Upper lobe of left lung (tissue), 6 donors: Measurements from ENCODE around the gene SAAL1. TPM values are rescaled to one million over a fixed set of nuclear protein-coding genes. Genes with fewer than 3 reads are reported as not detected.

Experiments
- ATAC-seq, 2 donors: fragments of 200-7000 bp; cut with Tn5 transposase; one replicate each; pipeline ENCODE4 v1.9.1; 2022; ENCODE audit warnings: mild to moderate bottlenecking in 2 of 2, moderate library complexity in 2 of 2; ENCODE audit not compliant: low FRiP score in 2 of 2
- DNase-seq, 2 donors: peaks; one replicate each; pipeline ENCODE4 v3.0.0-alpha.2; 2019 to 2020
- H3K27ac ChIP-seq, 4 donors: fragments of 200-600 bp; sonication (generic); one replicate each; pipeline ENCODE4 v1.5.1; 2016 to 2019
- H3K27me3 ChIP-seq, 4 donors: fragments of 200-600 bp; sonication (generic); one replicate each; pipeline ENCODE4 v1.5.1; 2017 to 2019
- H3K36me3 ChIP-seq, 4 donors: fragments of 200-600 bp; sonication (generic); one replicate each; pipeline ENCODE4 v1.5.1; 2016 to 2019
- H3K4me1 ChIP-seq, 4 donors: fragments of 200-600 bp; sonication (generic); one replicate each; pipeline ENCODE4 v1.5.1; 2018 to 2019
- H3K4me3 ChIP-seq, 4 donors: fragments of 200-600 bp; sonication (generic); one replicate each; pipeline ENCODE4 v1.5.1; 2017 to 2019; ENCODE audit warnings: mild to moderate bottlenecking in 2 of 4, moderate library complexity in 1 of 4
- H3K9me3 ChIP-seq, 4 donors: fragments of 200-600 bp; sonication (generic); one replicate each; pipeline ENCODE4 v1.5.1; 2018 to 2019
- EP300 ChIP-seq, 4 donors: sonication (generic); formaldehyde crosslinking; IDR thresholded peaks; one replicate each; pipeline ENCODE4 v1.5.1; 2017; ENCODE audit warnings: antibody characterized with exemption in 4 of 4, control low read depth in 2 of 4
- POLR2A ChIP-seq, 4 donors: fragments of 450-650 bp; IDR thresholded peaks; one replicate each; pipeline ENCODE4 v1.5.1; 2016 to 2017; ENCODE audit warnings: antibody characterized with exemption in 4 of 4, mild to moderate bottlenecking in 2 of 4
- POLR2AphosphoS5 ChIP-seq, 2 donors: sonication (generic); formaldehyde crosslinking; IDR thresholded peaks; one replicate each; pipeline ENCODE4 v1.5.1; 2017; ENCODE audit warnings: antibody characterized with exemption in 2 of 2
- WGBS, 2 donors: methylation state at CpG; one replicate each; pipeline ENCODE4 v1.1.5; 2017 to 2018; 5-methylcytosine and 5-hydroxymethylcytosine counted together
- total RNA-seq, 6 donors: library from RNA; depleted of rRNA in 4 of 6; stranded (reverse); fragments of >200 nt in 4 of 6; gene quantifications; one replicate each; pipeline versions ENCODE4 v1.1.0 to v1.2.1, GENCODE V29; 2016 to 2021
- TF ChIP-seq, protein P1 (sequence below), 6 experiments: fragments of 450-650 bp in 4 of 6; fragments of 200-600 bp in 2 of 6; sonication (generic) in 2 of 6; IDR thresholded peaks; one replicate each; pipeline ENCODE4 v1.5.1; 2016 to 2019; ENCODE audit warnings: antibody characterized with exemption in 6 of 6
- donor health status: DM: no; HTN: no; CAD: no; lungs with moderate emphysema.
- donor health status: DM: no; HTN: yes; CAD: no; lungs with severe emphysema.

Gene SAAL1, protein sequence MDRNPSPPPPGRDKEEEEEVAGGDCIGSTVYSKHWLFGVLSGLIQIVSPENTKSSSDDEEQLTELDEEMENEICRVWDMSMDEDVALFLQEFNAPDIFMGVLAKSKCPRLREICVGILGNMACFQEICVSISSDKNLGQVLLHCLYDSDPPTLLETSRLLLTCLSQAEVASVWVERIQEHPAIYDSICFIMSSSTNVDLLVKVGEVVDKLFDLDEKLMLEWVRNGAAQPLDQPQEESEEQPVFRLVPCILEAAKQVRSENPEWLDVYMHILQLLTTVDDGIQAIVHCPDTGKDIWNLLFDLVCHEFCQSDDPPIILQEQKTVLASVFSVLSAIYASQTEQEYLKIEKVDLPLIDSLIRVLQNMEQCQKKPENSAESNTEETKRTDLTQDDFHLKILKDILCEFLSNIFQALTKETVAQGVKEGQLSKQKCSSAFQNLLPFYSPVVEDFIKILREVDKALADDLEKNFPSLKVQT
- total RNA-seq = 10 to 100 TPM in 3 of 6 donors, 1 to 10 TPM in 3; 5.9 to 19.6 (median 10.6) TPM

DNA sequence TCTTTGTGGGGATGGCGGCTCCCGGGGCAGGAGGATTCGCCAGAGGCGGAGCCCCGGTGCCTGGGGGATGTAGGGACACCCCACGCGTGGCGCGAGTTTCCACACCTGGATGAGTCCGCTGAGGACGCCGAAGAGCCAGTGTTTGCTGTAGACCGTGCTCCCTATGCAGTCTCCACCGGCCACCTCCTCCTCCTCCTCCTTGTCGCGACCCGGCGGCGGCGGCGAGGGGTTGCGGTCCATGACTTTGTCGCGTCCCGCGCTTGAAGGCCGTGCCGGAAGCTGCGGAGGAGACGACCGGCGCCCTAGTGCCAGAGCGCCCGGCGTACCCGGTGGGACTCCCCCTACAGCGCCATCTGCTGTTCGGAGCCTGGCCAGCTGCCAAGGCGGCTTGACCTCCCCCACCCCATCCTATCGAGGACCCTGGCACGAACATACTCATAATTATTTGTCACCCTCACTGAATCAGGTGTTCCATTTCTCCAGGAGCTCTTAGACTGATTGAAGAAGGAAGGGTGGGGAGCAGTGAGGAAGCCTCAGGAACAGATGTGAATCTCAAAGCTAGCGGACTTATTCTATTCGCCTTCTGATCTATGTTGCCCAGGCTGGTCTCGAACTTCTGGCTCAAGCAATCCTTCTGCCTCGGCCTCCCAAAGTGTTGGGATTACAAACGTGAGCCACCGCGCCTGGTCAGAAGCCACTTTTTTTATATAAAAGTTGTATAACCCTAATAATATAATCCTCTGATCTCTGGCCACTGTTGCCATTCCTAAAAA lies at the start of gene SAAL1:
SAAL1 (minus strand) TSS at position 281 of the 773 bp plus-strand sequence; CDS start at position 240, 41 bp downstream.
- Histone ChIP-seq H3K27me3 (no peaks in the 10 kb centered on the region), H3K9me3 (no peaks in the 10 kb centered on the region), H3K4me1 (peaks cover 6 to 15% (median 13%) of the 10 kb centered on the region in 4 donors), H3K4me3 (peak within 1 kb of the TSS; percentile 83 to 99 (median 94)), H3K27ac (peak within 1 kb of the TSS in 3 of 4 donors; percentile 69 to 82 (median 82)), H3K36me3 (peaks cover 0 to 20% (median 13%) of the 10 kb centered on the region in 4 donors)
- peak; percentile 94 to 98 for ATAC-seq
- TF ChIP-seq EP300 (IDR thresholded peaks at IDR 0.05) = no peak
- TF ChIP-seq, protein P1, sequence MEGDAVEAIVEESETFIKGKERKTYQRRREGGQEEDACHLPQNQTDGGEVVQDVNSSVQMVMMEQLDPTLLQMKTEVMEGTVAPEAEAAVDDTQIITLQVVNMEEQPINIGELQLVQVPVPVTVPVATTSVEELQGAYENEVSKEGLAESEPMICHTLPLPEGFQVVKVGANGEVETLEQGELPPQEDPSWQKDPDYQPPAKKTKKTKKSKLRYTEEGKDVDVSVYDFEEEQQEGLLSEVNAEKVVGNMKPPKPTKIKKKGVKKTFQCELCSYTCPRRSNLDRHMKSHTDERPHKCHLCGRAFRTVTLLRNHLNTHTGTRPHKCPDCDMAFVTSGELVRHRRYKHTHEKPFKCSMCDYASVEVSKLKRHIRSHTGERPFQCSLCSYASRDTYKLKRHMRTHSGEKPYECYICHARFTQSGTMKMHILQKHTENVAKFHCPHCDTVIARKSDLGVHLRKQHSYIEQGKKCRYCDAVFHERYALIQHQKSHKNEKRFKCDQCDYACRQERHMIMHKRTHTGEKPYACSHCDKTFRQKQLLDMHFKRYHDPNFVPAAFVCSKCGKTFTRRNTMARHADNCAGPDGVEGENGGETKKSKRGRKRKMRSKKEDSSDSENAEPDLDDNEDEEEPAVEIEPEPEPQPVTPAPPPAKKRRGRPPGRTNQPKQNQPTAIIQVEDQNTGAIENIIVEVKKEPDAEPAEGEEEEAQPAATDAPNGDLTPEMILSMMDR (IDR thresholded peaks at IDR 0.05) = peak; percentile 49 to 87 (median 60)
- TF ChIP-seq POLR2AphosphoS5 (IDR thresholded peaks at IDR 0.05) = peak; percentile 45 to 72
- TF ChIP-seq POLR2A (IDR thresholded peaks at IDR 0.05) = peak in 2 of 4 donors; percentile 44 to 73
- DNase-seq = peak; percentile 89 to 95
- WGBS, 2 donors = 8 to 27% methylated on average over 10 to 36 of the region's 48 CpGs

DNA sequence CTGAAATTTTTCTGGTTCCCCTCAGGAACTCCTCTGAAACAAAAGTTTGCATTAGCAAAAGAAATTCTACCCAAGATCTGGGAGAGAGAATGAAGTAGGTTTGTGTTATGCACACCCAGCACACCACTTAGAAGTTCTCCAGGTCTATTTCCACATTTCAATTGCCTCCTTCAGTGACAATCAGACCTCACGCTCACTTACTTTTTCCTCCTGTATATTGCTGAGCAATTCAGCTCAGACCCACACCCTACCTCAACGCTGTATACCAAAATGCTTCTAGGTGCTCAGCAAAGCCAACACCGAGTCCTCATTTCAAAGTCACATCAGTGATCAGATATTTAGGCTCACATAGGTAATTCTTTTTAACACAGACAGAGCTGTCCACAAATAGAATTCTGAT lies 45.7 kb upstream of the SAAL1 start:
- H3K27ac ChIP-seq = no peak overlapping the region
- ATAC-seq (peak in 1 of 2 donors; percentile 36), DNase-seq (no peak)
- 57 to 61% methylated on average over 3 of the region's 3 CpGs for WGBS, 2 donors
- TF ChIP-seq POLR2A (IDR thresholded peaks at IDR 0.05) = no peak
- no peak for TF ChIP-seq EP300 (IDR thresholded peaks at IDR 0.05)
- TF ChIP-seq, protein P1 (IDR thresholded peaks at IDR 0.05) = no peak
- TF ChIP-seq POLR2AphosphoS5 (IDR thresholded peaks at IDR 0.05) = no peak
- H3K27me3 ChIP-seq = no peaks in the 10 kb centered on the region
- no peaks in the 10 kb centered on the region for H3K36me3 ChIP-seq
- no peaks in the 10 kb centered on the region for H3K9me3 ChIP-seq
- H3K4me1 ChIP-seq = no peaks in the 10 kb centered on the region
- H3K4me3 ChIP-seq = no peak overlapping the region

DNA sequence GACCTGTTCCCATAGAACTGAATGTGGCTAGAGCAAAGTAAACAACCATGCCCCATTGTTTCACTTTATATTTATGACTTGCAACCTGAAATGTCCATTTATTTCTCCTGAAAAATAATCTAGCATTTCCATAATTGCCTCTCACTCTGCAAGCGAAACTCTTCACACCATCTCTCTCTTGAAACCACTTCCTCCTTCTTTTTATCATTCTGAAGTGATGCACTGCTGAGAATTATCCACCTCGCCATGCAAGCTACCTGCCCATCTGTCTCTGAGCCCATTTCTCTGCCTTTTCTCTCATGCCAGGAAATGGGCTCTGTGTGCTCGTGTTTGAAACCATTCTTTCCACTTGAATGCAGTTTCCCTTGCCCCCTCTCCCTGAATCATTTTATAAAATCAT lies 40.0 kb upstream of the SAAL1 start:
- DNase-seq (no peak), ATAC-seq (no peak)
- Histone ChIP-seq H3K27ac (no peak overlapping the region), H3K4me3 (no peak overlapping the region), H3K4me1 (no peaks in the 10 kb centered on the region), H3K9me3 (no peaks in the 10 kb centered on the region), H3K36me3 (no peaks in the 10 kb centered on the region), H3K27me3 (no peaks in the 10 kb centered on the region)
- no peak for TF ChIP-seq POLR2A (IDR thresholded peaks at IDR 0.05)
- TF ChIP-seq EP300 (IDR thresholded peaks at IDR 0.05) = no peak
- no peak for TF ChIP-seq POLR2AphosphoS5 (IDR thresholded peaks at IDR 0.05)
- TF ChIP-seq, protein P1 (IDR thresholded peaks at IDR 0.05) = no peak
- 45 to 55% methylated on average over 3 of the region's 3 CpGs for WGBS, 2 donors

DNA sequence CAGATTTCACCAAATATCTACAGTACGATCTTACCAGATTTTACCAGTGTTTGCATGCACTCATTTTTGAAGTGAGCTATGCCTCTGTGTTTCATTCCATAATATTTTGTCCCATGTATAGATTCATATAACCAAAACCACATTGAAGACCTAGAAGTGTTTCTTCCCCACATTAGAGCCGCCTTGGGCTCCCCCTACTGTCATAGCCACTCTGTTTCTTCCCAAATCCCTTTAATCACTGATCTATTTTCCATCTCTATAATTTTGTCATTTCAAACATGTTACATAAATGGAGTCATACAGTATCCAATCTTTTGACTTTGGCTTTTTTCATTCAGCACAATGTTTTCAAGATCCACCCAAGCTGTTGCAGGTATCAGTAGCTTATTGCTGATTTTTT lies 39.1 kb upstream of the SAAL1 start:
- Histone ChIP-seq H3K27me3 (no peaks in the 10 kb centered on the region), H3K27ac (no peak overlapping the region), H3K4me1 (no peaks in the 10 kb centered on the region), H3K4me3 (no peak overlapping the region), H3K36me3 (no peaks in the 10 kb centered on the region), H3K9me3 (no peaks in the 10 kb centered on the region)
- no peak for TF ChIP-seq POLR2A (IDR thresholded peaks at IDR 0.05)
- TF ChIP-seq EP300 (IDR thresholded peaks at IDR 0.05) = no peak
- TF ChIP-seq, protein P1 (IDR thresholded peaks at IDR 0.05) = no peak
- TF ChIP-seq POLR2AphosphoS5 (IDR thresholded peaks at IDR 0.05) = no peak
- 60 to 65% methylated on average over 2 of the region's 2 CpGs for WGBS, 2 donors
- DNase-seq = no peak
- no peak for ATAC-seq
